Measurements from ENCODE around the gene VPS16. TPM values are rescaled to one million over a fixed set of nuclear protein-coding genes. Genes with fewer than 3 reads are reported as not detected.
A peak's percentile ranks its signal among the peaks of the same experiment; 100 is the strongest.
"Not testable (repeated sequence)": the region's sequence is repeated elsewhere in the genome, so short reads cannot be mapped to it uniquely, and the experiment has no call there.

VPS16 gene
- total RNA-seq, 2 experiments from 2014 or later: 39.0 to 42.0 TPM

- peaks cover 17% of the 10 kb centered on the region for H3K36me3 Mint-ChIP-seq (ENCODE audit: low read depth)
- DNase-seq; H3K4me3 Mint-ChIP-seq; H3K9me3 Mint-ChIP-seq; H3K27me3 Mint-ChIP-seq (ENCODE audit: low read depth); intact Hi-C loops (cut with micrococcal nuclease); CTCF ChIA-PET; H3K27ac Mint-ChIP-seq: not testable (repeated sequence)
- peaks cover 42% of the 10 kb centered on the region for H3K4me1 Mint-ChIP-seq (ENCODE audit: low read depth)
Measured at GRCh38 chr20:2895154-2895553, 54.6 kb downstream of the VPS16 start.

- H3K36me3 Mint-ChIP-seq (ENCODE audit: low read depth): peaks cover 14% of the 10 kb centered on the region
- peak; percentile 75 for DNase-seq
- no peak overlapping the region for H3K27ac Mint-ChIP-seq
- H3K4me1 Mint-ChIP-seq (ENCODE audit: low read depth): peaks cover 41% of the 10 kb centered on the region
- no peak overlapping the region for H3K4me3 Mint-ChIP-seq
- no peaks in the 10 kb centered on the region for H3K27me3 Mint-ChIP-seq (ENCODE audit: low read depth)
- intact Hi-C loops (cut with micrococcal nuclease): loop anchor here (1.0 kb wide), 2 partner anchors 12 to 26 kb away; partner anchors contain the start of gene PTPRA
- CTCF ChIA-PET: no interaction called here
- no peaks in the 10 kb centered on the region for H3K9me3 Mint-ChIP-seq
Measured at GRCh38 chr20:2899243-2899642, 58.7 kb downstream of the VPS16 start.

GRCh38 chr20:2900845-2901592, 60.5 kb downstream of the VPS16 start:
- CTCF ChIA-PET: interaction anchor here (0.6 to 1.6 kb wide), 6 partner anchors 13 to 380 kb away, joined by 3 to 4 read pairs (median 4); no protein-coding TSS in a partner anchor
- peaks cover 10% of the 10 kb centered on the region for H3K36me3 Mint-ChIP-seq (ENCODE audit: low read depth)
- intact Hi-C loops (cut with micrococcal nuclease): no loop called here
- no peaks in the 10 kb centered on the region for H3K9me3 Mint-ChIP-seq
- no peak overlapping the region for H3K27ac Mint-ChIP-seq
- H3K27me3 Mint-ChIP-seq (ENCODE audit: low read depth): no peaks in the 10 kb centered on the region
- H3K4me1 Mint-ChIP-seq (ENCODE audit: low read depth): peaks cover 42% of the 10 kb centered on the region
- H3K4me3 Mint-ChIP-seq: no peak overlapping the region
- DNase-seq: no peak

GRCh38 chr20:2902291-2902690, 61.7 kb downstream of the VPS16 start:
- CTCF ChIA-PET: interaction anchor here (1.0 kb wide), 1 partner anchor 25 kb away, joined by 3 read pairs; no protein-coding TSS in a partner anchor
- intact Hi-C loops (cut with micrococcal nuclease): no loop called here

GRCh38 chr20:2902818-2903217, 62.3 kb downstream of the VPS16 start:
- H3K4me3 Mint-ChIP-seq: no peak overlapping the region
- no peaks in the 10 kb centered on the region for H3K9me3 Mint-ChIP-seq
- H3K36me3 Mint-ChIP-seq (ENCODE audit: low read depth): peaks cover 3% of the 10 kb centered on the region
- intact Hi-C loops (cut with micrococcal nuclease): no loop called here
- H3K27ac Mint-ChIP-seq: no peak overlapping the region
- DNase-seq: no peak
- H3K27me3 Mint-ChIP-seq (ENCODE audit: low read depth): no peaks in the 10 kb centered on the region
- CTCF ChIA-PET: no interaction called here
- H3K4me1 Mint-ChIP-seq (ENCODE audit: low read depth): peaks cover 34% of the 10 kb centered on the region

More at GRCh38 chr20:2902291-2902690, 61.7 kb downstream of the VPS16 start:
- H3K27me3 Mint-ChIP-seq (ENCODE audit: low read depth): no peaks in the 10 kb centered on the region
- no peaks in the 10 kb centered on the region for H3K9me3 Mint-ChIP-seq
- H3K4me3 Mint-ChIP-seq: no peak overlapping the region
- H3K36me3 Mint-ChIP-seq (ENCODE audit: low read depth): peaks cover 3% of the 10 kb centered on the region
- H3K27ac Mint-ChIP-seq: no peak overlapping the region
- no peak for DNase-seq
- H3K4me1 Mint-ChIP-seq (ENCODE audit: low read depth): peaks cover 36% of the 10 kb centered on the region

GRCh38 chr20:2903686-2904085, 63.1 kb downstream of the VPS16 start:
- no peaks in the 10 kb centered on the region for H3K9me3 Mint-ChIP-seq
- intact Hi-C loops (cut with micrococcal nuclease): no loop called here
- no peak overlapping the region for H3K4me3 Mint-ChIP-seq
- CTCF ChIA-PET: no interaction called here
- no peaks in the 10 kb centered on the region for H3K27me3 Mint-ChIP-seq (ENCODE audit: low read depth)
- DNase-seq: no peak
- peaks cover 3% of the 10 kb centered on the region for H3K36me3 Mint-ChIP-seq (ENCODE audit: low read depth)
- peaks cover 33% of the 10 kb centered on the region for H3K4me1 Mint-ChIP-seq (ENCODE audit: low read depth)
- H3K27ac Mint-ChIP-seq: no peak overlapping the region

- intact Hi-C loops (cut with micrococcal nuclease): no loop called here
- Mint-ChIP-seq H3K36me3 (ENCODE audit: low read depth) (no peaks in the 10 kb centered on the region), H3K4me1 (ENCODE audit: low read depth) (peaks cover 12% of the 10 kb centered on the region), H3K27ac (no peak overlapping the region), H3K27me3 (ENCODE audit: low read depth) (no peaks in the 10 kb centered on the region), H3K9me3 (no peaks in the 10 kb centered on the region), H3K4me3 (no peak overlapping the region)
- no peak for DNase-seq
- CTCF ChIA-PET: no interaction called here
Measured at GRCh38 chr20:2907519-2907918, 67.0 kb downstream of the VPS16 start.

GRCh38 chr20:2909953-2910352, 69.4 kb downstream of the VPS16 start:
- no peak for DNase-seq
- Mint-ChIP-seq H3K4me3 (no peak overlapping the region), H3K4me1 (ENCODE audit: low read depth) (peaks cover 12% of the 10 kb centered on the region), H3K27ac (no peak overlapping the region), H3K9me3 (no peaks in the 10 kb centered on the region), H3K27me3 (ENCODE audit: low read depth) (no peaks in the 10 kb centered on the region), H3K36me3 (ENCODE audit: low read depth) (no peaks in the 10 kb centered on the region)
- intact Hi-C loops (cut with micrococcal nuclease): no loop called here
- CTCF ChIA-PET: no interaction called here

GRCh38 chr20:2911200-2911599, 70.7 kb downstream of the VPS16 start:
- H3K36me3 Mint-ChIP-seq (ENCODE audit: low read depth): peaks cover 1% of the 10 kb centered on the region
- H3K9me3 Mint-ChIP-seq: no peaks in the 10 kb centered on the region
- DNase-seq: no peak
- H3K27me3 Mint-ChIP-seq (ENCODE audit: low read depth): no peaks in the 10 kb centered on the region
- H3K4me3 Mint-ChIP-seq: no peak overlapping the region
- CTCF ChIA-PET: no interaction called here
- intact Hi-C loops (cut with micrococcal nuclease): loop anchor here (1.0 kb wide), 4 partner anchors 12 to 100 kb away; partner anchors contain the start of gene PTPRA
- H3K4me1 Mint-ChIP-seq (ENCODE audit: low read depth): peaks cover 10% of the 10 kb centered on the region
- no peak overlapping the region for H3K27ac Mint-ChIP-seq

- Mint-ChIP-seq H3K36me3 (ENCODE audit: low read depth) (peaks cover 3% of the 10 kb centered on the region), H3K27me3 (ENCODE audit: low read depth) (no peaks in the 10 kb centered on the region), H3K4me3 (no peak overlapping the region), H3K27ac (no peak overlapping the region), H3K9me3 (no peaks in the 10 kb centered on the region), H3K4me1 (ENCODE audit: low read depth) (peaks cover 18% of the 10 kb centered on the region)
- CTCF ChIA-PET: interaction anchor here (0.6 to 1.4 kb wide), 4 partner anchors 32 to 103 kb away, joined by 3 to 5 read pairs (median 4); no protein-coding TSS in a partner anchor
- intact Hi-C loops (cut with micrococcal nuclease): loop anchor here (1.0 kb wide), 1 partner anchor 87 kb away; no protein-coding TSS in a partner anchor
- DNase-seq: no peak
Measured at GRCh38 chr20:2914160-2914559, 73.6 kb downstream of the VPS16 start.

Other genes starting within 250 kb of the VPS16 start
- 100 to 1,000 TPM; 385 to 405 TPM for gene NOP56, start 188.1 kb upstream of the VPS16 start, total RNA-seq
- 100 to 1,000 TPM; 123 to 125 TPM for gene IDH3B, start 176.5 kb upstream of the VPS16 start, total RNA-seq
- 1 to 10 TPM; 3.2 to 3.5 TPM for gene EBF4, start 148.0 kb upstream of the VPS16 start, total RNA-seq
- 1 to 10 TPM; 2.0 to 2.2 TPM for gene CPXM1, start 40.1 kb upstream of the VPS16 start, total RNA-seq
- gene C20orf141, start 25.8 kb upstream of the VPS16 start, total RNA-seq: not detected
- not detected for gene TMEM239, start 24.4 kb upstream of the VPS16 start, total RNA-seq
- gene PCED1A, start 90 bp upstream of the VPS16 start, total RNA-seq: 10 to 100 TPM; 44.6 to 44.8 TPM
- 10 to 100 TPM; 31.7 to 32.7 TPM for gene PTPRA, start 32.7 kb downstream of the VPS16 start, total RNA-seq
- gene GNRH2, start 202.9 kb downstream of the VPS16 start, total RNA-seq: not detected
- 10 to 100 TPM; 50.0 to 52.4 TPM for gene MRPS26, start 205.3 kb downstream of the VPS16 start, total RNA-seq
- not detected for gene OXT, start 230.9 kb downstream of the VPS16 start, total RNA-seq
- not detected for gene AVP, start 244.0 kb downstream of the VPS16 start, total RNA-seq